GM21381 (cell line): Measurements from ENCODE around the gene RAB13.

ENCODE experiments used
- ATAC-seq: cut with Tn5 transposase; IDR thresholded peaks from one replicate; pipeline ENCODE4 v1.9.1; 2021; ENCODE audit warnings: mild to moderate bottlenecking, moderate library complexity; ENCODE audit not compliant: unreplicated experiment

RAB13 gene

DNA sequence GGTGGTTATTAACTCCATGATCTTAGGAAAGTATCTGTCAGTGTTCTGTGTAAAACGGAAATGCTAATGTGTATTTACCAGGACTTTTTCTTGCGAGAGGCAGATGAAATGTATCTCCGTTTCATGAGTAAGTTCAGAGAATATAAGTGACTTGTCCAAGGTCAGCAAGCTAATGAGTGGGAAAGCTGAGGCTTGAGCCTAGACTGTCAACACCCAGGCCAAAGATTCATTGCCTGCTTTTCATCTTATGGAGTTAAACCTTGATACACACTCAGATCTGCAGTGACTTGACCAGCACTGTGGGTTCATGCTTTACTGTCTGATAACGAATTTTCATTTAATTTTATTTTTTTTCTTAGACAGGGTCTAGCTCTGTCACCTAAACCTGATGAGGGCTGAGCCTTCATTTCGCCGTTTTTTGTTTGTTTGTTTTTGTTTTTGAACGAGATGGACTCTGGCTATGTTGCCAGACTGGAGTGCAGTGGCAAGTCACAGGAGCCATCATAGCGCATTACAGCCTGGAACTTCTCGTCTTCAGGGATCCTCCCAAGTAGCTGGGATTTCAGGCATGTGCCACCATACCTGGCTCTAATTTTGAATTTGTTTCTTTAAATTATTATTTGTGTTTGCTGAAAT, 7.7 kb downstream of the RAB13 start:
- ATAC-seq: no peak

DNA sequence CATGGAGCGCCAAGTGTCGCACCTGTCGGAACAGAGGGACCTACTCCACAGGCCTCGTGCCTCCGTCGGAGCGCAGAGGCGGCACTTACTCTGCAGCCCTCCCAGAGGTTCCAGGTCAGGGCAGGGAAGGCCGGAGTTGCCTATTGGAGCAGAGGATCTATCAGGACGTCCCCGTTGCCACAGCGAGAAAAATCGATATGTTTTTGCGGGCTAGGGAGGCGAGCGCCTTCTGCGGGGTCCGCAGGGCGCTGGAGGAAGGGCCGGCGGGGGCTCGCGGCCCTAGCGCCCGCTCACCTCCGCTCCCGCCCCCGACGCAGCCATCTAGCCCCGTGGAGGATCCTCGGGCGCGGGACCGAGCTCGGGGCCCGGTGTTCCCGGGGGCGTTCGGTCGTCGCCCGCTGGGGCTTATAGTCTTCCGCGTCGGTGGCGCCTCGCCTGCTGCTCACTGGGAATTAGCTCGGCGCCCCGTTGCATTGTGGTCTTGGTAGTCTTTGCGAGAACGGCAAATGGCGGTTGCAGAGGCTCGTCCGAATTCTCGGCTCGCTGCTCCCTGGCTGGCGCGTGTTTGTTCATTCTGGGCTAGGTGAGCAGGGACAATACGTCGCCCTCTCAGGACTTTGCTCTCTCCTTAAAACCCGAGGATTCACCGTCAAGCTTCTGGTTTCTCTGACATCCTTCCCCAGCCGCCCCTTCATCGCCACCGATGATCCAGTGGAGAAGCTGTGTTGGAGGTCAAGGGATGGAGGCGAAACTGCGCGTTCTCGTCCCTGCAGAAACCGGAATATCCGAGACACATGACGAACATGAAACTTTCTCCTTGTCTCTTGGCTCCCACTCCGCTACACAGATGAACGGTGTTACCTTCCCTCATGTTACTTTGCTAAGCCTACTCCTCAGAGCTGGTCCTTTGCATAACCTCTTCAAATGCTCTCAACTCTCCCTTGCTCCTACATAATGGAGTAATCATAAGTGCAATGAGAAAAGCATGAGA, 8.6 kb downstream of the RAB13 start, which contains the start of gene JTB:
Gene JTB, minus strand, starts transcription at position 425 of the 991 bp plus-strand sequence. Its CDS starts 422 bp downstream, at position 3.
- ATAC-seq: peak; percentile 84

DNA sequence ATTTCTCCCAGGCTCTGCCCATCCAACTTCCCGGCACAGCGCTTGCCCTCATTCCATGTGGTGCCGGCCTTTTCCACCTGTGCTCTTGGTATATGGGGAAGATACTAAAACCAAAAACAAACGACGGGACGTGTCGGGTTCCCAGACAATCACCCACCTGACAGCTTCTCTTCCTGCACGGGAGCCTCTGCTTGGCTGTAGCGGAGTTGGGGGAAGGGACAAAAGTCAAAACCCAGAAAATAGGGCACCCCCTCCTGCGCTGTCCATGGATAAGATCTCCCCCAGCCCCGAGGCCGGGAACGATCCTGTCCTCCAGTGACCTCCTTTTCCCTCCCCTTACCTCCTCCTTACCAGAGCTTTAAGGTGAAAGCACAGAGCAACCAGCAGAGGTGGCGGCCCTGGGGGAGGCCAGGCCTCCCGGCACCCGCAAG, 9.3 kb downstream of the RAB13 start:
- ATAC-seq: peak; percentile 7

DNA sequence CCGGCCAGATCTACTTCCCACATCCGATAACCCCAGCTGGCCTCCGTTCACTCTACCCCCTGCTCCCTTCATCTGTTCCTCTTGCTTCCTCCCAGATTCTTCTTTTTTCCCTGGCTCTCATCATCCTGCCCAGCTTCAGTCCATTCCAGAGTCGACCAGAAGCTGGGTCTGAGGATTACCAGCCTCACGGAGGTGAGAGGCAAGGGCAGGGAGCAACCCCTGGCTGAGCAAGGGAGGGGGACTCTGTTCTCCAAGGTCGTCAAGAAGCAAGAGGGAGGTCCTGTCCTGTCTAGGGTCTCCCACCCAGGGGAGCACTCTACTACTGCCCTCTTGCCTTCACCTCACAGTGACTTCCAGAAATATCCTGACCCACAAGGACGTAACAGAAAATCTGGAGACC, 12.6 kb downstream of the RAB13 start:
- no peak for ATAC-seq

DNA sequence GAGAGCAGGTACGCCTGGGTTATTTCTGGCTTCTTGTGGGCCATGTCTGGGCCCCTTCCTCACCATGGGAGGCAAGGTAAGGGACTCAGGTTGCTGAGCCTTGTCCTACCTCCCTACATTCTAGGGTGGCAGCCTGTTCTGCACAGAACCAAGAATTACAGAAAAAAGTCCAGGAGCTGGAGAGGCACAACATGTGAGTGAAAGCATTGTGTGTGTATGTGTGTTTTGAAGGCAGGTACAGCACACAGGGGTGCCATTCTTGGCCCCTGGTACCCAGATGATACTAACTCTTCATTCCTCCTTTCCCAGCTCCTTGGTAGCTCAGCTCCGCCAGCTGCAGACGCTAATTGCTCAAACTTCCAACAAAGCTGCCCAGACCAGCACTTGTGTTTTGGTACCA, 13.1 kb downstream of the RAB13 start:
- ATAC-seq: no peak

DNA sequence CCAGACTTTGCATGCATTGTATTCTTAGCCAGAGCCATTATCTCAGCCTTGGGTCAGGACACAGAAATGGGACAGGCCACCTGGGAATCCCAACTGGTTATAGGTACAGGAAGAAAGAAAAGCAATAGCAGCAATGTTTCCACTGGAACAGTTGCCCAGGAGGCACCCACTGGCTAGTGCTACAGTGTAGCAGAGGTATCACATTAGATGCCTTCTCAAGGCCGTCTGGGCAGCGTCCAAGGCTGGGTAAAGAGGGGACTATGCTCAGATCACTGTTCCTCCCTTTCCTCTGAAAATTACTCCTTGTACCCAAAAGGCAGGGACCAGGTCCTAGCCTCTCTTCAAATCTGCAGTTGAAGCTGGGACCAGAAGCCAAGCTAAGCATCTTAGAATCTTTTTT, 15.8 kb downstream of the RAB13 start:
- no peak for ATAC-seq

DNA sequence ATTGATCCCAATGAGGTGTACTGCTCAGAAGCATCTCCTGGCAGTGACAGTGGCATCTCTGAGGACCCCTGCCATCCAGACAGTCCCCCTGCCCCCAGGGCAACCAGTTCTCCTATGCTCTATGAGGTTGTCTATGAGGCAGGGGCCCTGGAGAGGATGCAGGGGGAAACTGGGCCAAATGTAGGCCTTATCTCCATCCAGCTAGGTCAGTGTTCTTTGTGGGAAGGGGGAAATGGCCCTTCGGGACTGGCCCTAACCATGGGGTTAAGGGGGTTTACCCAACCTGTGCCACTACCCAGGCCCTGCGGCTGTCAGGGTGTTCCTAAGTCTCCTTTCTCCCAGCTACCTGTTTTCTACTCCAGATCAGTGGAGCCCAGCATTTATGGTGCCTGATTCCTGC, 17.2 kb downstream of the RAB13 start:
- ATAC-seq: no peak

DNA sequence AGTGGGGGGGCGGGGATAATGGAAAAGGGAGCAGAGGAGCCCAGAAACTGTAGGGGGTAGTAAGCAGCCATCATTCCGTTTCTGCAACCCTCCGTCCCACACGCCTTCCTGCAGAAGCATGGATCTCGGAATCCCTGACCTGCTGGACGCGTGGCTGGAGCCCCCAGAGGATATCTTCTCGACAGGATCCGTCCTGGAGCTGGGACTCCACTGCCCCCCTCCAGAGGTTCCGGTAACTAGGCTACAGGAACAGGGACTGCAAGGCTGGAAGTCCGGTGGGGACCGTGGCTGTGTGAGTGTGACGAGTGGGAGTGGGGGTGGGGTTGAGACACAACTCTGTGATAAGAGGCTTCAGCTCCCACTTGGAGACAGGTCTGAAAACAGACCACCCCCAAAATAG, 17.7 kb downstream of the RAB13 start:
- no peak for ATAC-seq

DNA sequence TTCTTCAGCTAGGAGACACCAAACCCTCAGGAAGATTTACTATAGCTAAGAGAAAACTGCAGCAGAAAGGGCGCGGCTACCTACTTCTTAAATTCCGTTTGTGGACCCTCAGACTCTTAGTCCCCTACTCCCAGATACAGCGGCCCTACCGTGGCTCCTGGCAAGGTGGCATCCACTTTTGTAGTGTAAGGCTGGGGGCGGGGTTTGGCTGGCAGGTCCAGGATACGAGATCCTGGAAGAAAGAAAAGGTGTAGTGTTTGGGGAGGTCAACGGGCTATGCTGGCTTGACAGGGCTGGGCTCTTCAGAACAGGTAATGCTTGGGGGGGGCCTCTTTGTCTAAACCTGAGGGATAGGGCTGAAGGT, 18.2 kb downstream of the RAB13 start:
- no peak for ATAC-seq

DNA sequence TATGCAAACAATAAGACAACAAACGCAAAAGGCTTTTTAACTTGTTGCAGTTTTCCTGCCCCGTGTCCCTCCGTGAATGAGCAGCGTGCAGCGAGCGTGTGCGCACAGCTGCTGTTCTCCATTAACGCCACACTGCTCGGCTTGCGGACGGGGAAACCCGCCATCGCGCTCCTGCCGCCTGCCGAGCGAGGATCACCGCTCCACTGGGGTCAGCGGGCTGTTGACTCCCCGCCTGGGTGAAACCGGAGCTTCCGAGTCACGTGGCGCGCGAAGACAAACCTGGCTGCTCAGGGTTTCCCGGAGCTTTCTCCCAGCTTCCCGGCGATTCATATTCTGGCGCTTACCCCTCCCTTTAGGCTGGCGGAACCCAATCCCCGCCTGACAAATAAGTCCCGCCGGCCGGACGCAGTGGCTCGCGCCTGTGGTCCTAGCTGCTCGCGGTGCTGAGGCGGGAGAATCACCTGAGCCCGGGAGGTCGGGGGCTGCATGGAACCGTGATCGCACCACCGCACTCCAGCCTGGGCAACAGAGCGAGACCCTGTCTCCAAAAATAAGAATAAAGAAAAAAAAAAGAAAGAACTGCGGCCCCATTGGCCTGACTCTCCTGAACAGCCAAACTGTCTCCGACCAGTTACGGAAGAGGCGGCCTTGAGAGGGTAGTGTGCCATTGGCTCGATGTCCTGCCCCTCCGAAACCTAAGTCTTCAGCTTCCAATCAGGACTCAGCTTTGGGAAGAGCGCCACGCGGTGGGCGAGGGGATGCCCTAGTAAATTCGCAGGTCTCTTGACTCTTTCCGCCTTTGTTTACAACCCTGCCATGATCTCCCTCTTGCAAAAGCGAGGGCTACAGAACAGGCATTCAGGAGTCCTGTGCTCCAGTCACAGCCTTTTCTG, 18.8 kb downstream of the RAB13 start, which contains the start of gene CREB3L4:
Gene CREB3L4, plus strand, starts transcription at position 796 of the 893 bp plus-strand sequence. CDS start 624 bp downstream, outside the sequence.
- peak; percentile 65 for ATAC-seq

DNA sequence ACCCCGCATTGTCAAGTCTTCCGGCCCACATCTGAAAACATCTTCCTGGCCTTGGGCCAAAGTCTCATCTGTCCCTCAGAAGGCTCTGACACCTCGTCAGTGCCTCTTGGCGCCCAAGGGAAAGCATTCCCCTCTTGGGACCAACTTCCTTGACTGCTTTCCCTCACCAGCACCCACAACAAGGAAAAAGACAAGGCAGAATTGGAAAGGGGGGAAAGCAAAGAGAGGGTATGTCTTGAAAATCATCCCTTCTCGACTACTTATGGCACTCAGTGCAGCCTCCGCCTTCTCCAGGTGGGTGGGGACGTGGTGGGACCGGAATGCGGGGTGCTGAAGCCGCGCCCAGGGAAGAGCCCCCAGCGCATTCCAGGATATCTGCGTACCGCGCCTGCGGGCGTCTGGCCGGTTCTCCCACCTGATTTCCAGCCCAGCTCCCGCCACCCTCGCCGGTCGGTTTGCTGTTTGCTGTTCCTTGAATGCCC, 22.2 kb downstream of the RAB13 start:
- ATAC-seq: no peak

DNA sequence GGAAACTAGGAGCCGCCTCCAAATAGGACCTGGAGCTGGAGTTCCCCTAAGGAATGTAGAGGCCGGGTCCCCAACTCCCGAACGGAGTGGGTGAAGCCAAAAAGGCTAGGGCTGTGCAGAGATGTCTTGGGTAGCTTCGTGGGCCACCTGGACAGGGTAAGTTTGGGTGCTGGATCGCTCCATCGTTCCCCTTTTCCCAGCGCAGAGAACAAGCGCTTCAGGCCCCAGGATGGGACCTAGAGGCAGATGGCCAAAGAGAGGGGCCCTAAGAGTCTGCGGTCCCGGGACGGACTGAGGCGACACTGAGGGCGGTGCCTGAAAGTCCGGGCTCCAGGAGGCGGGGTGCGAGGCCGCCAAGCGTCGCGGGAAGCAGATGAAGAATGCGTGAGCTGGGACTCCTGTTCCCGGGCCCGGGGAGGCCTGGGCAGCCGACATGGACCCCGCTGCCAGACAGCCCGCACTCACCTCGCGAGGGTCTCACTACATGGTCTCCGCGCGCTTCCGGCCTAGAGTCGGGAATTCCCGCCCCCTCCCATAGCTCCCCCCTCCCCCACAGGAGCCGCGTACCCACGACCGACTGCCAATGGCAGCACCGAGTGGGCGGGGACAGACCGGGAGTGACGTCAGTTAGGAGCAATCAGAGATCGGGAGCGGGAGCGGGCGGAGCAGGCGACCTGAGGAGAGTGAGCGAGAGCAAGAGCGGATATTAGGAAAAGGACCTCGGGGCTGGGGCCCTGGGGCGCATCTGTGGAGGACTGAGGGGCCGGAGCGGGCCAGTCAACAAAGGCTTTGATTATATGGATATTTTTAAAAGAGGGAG, 22.9 kb downstream of the RAB13 start, which contains the start of gene SLC39A1:
Gene SLC39A1, minus strand, starts transcription at position 508 of the 820 bp plus-strand sequence. CDS start 822 bp downstream, outside the sequence.
- ATAC-seq: peak; percentile 50

DNA sequence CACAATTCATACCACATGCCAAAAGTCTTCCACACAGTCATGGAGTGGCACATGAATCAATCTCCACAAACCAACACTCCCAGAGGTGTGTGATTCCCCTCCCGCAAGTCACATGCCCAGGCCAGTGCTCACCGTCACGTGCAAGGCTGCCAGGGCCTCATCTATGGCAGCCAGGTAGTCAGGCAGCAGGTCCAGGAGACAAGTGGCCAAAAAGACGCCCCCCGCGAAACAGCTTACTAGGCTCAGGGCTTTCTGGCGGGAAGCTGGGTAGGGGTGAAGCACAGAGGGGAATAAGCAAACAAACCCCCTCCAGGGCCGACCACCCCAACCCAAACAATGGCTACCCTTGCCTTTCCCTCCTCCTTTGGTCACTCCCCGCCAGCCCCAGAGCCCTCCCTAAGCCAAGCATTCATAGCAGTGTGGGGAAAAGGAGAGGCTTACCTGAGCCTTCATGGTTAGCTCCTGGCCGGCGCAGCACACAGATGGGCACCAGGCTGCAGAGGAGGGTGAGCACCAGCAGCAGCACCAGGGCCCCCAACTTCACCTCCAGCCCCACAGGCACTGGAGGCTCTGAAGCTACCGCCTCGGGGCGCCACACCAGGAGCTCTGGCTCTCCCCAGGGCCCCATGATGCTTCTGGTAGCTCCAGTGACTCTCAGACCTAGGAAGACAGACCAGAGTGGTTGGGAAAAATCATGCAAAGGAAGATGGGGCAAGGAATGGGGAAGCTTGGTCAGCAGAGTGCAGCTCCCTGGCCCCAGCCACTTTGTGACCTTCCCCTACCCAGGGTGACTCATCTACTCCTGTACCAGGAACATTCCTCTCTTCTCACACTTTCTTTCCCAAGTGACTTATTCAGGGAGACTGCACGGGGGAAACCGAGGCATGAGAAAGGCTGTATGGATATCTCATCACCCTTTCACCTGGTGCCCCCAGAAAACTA, 23.8 kb downstream of the RAB13 start:
- no peak for ATAC-seq

DNA sequence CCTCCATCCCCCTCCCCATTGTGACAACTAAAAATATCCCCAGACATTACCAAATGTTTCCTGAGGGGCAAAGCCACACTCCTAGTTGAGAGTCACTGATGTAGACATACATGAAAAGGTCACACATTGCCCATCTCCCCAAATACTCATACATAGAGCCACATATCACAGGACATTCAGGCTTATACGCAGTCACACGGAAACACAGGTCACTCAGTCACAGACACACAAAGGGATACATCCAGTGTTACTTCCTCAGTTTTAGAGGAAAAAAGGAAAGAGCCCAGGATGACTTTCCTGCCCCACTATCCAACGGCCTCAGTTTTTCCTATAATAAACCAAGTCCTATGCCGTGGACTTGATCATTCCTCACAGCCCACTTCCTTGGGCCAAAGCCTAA, 24.7 kb downstream of the RAB13 start:
- ATAC-seq: no peak

DNA sequence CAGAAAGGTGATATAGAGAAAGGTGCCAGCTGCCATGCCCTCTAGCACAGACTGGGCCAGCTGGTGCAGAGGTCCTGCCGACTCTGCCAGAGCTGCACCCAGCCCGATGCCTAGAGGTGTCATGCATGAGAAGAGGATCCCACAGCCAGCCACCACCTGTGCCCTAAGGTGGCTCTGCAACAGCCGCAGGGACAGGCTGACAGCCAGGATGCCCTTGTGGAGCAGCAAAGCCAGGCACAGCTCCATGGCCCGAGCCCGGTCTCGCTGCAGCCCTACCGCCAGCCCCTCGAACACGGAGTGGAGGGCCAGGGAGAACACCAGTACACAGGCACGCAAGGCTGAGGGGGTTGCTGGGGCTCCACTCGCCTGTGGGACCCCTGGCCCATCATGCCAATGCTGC, 25.9 kb downstream of the RAB13 start:
- no peak for ATAC-seq

DNA sequence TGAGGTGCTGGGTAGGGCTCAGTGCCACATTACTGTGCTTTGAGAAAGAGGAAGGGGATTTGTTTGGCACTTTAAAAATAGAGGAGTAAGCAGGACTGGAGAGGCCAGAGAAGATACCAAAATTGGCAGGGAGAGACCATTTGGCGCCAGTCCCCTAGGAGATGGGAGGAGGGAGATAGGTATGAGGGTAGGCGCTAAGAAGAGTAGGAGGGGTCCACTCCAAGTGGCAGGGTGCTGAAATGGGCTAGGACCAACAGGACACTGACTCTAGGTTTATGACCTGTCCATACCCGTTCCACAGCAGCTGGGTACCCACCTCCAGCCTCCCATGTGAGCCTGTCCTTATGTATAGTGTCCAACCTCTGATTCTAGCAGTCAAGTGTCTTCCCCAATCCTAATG, 26.7 kb downstream of the RAB13 start:
- ATAC-seq: no peak

DNA sequence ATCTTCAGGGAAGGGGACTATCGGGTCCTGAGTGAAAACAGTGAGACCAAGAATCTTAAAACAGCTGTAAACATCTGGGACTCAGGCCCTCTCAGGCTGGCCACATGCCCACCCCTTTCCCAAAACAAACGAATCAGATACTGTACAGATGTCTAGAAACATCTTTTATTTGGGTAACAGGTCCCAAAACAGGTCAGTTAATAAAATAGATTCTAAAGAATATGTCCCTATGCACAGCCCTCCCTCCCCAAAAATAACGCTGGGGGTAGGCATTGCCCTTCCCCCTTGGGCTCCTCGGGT, 27.2 kb downstream of the RAB13 start:
- no peak for ATAC-seq

DNA sequence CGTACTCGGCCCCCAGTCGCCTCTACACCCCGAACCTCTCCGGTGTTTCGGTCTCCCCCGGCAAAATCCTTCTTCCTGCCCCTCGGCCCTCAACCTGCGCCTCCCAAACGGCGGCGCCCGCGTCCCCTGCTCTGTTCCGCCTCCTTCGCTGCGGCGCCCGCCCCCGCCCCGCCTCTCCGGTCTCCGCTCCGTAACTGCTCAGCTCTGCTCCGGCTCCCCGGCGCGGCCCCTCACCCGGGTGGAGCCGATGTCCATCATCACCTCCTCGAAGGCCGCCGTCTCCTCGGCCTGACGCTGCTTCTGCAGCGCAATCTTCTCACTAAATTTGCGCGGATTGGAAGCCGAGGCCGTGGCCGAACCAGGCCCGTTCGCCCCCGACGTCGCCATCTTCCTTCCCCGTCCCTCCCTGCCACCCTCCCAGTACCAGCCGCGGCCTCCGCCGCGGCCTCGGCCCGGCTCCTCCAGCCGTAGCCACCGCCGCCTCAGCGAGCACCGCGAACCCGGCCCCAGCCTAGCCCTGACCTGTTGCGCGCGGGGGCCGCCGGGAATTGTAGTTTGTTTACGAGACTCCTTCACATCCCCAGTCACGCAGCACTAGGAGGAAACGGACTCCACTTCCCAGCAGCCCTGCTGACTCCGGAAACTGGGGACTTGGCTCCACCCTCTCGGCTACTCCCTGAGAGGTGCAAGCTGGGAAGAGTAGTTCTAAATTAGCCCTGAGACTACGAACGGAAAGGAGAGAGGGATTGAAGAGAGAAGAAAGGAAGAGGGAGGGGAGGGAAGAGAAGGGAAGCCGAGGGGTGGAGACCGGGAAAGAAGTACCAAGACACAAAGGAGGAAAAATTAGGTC, 27.8 kb downstream of the RAB13 start, which contains the start of gene CRTC2:
Gene CRTC2, minus strand, starts transcription at position 502 of the 850 bp plus-strand sequence. Its CDS starts 115 bp downstream, at position 387.
- ATAC-seq: peak; percentile 62
